Stimulated activated CD4-positive, alpha-beta T cell treated with anti-CD3 and anti-CD28 coated beads, TNF-alpha, amount 100 ng/mL, for 4 hours (primary cell): Measurements from ENCODE around the gene TCF19.

Experiments
- DNase-seq, 3 experiments: peaks; one replicate each; pipeline ENCODE4 v3.0.0-alpha.2; 2020; ENCODE audit warnings: low read depth in 3 of 3

Gene TCF19

DNA sequence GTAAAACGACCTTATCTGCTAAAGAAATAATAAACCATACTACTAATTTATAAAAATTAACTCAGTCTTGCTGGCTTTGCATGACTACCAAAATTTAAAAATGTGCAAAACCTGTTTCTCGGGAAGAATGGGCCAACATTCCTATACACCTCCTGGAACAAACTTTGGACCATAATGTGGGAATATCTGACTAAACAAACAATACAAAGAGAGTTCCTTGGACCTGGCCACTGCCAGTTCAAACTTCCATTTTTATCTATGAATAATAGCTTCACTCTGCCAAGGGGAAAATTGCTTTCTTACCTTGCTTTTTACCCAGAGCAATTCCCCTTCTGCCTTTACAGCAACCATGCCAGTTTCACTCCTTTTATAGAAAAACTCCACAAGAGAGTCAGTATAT, 50.7 kb downstream of the TCF19 start:
- no peak for DNase-seq

DNA sequence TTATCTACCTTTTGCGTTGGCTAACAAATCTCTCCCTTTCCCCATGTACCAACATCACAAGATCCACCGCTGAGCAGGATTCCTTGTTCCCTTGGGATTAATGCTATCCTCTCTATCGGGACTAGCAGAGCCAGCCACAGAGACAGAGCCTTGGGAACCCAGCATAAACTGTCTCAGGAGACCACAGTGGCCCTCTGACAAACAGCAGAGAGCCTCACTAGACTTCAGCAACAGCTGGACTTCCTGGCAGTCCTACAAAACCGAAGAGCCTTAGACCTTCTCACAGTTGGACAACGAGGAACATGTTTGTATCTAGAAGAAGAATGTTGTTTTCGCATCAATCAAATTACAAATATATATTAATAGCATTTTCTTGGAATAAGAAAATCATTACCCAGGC, 51.7 kb downstream of the TCF19 start:
- no peak for DNase-seq

DNA sequence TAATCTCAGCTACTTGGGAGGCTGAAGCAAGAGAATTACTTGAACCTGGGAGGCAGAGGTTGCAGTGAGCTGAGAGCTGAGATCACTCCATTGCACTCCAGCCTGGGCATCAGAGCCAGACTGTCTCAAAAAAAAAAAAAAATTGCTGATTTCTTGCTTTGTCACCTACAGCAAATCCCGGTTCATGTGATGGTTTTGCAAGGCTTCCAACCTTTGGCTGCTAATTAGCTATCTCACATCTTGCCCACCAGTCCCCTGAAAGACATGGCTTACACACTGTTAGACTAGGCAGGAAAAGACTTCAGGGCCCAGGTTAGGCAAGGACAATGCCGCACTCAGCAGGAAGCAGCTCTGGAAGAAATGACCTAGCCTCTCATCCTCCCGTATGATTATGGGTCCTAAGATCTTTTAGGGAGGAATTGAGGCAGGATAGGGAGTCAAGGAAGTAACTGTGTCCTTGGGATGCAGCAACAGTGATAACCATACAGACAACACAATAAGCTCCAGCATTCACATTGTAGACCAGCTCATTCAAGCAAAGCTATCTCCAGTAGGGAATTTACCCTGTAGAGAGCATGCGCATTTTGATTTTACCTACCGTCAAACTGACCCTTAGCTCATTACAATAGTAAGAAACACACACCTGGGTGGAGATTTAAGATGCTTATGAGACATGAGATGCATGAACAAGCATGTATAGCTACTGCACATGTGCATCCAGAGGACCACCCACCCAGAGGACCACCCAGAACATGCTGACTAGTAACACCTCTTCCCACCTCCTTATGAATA, 52.5 kb downstream of the TCF19 start:
- no peak for DNase-seq
